ENCODE data around the gene KRT222. TPM values are rescaled to one million over a fixed set of nuclear protein-coding genes. Genes with fewer than 3 reads are reported as not detected.

KRT222 gene
- total RNA-seq, 1 experiment from 2014 or later: not detected

- Histone ChIP-seq H3K36me3 (ENCODE audit: control insufficient read depth, insufficient read depth, low read length) (no peaks in the 10 kb centered on the region), H3K9me3 (no peaks in the 10 kb centered on the region), H3K4me3 (ENCODE audit: low read depth, low read length) (no peak overlapping the region), H3K27me3 (replicated peaks; ENCODE audit: control insufficient read depth, insufficient read depth, low read length) (no peaks in the 10 kb centered on the region), H3K4me1 (peaks cover 14% of the 10 kb centered on the region; the same call in 1 of the 2 replicates)
- ChIA-PET CTCF (no interaction called here), POLR2A (no interaction called here)
- intact Hi-C loops (cut with micrococcal nuclease; ENCODE audit: unreplicated experiment): no loop called here
- Mint-ChIP-seq H3K27me3 (ENCODE audit: insufficient read depth, unreplicated experiment) (no peaks in the 10 kb centered on the region), H3K36me3 (ENCODE audit: insufficient read depth, unreplicated experiment) (no peaks in the 10 kb centered on the region), H3K4me3 (ENCODE audit: unreplicated experiment) (no peak overlapping the region), H3K9me3 (ENCODE audit: unreplicated experiment) (no peaks in the 10 kb centered on the region), H3K4me1 (ENCODE audit: low read depth, unreplicated experiment) (peaks cover 8% of the 10 kb centered on the region), H3K27ac (ENCODE audit: unreplicated experiment) (no peak overlapping the region)
- BruUV-seq (replicated peaks): no TSS peak
- no peak for DNase-seq
- no peak for TF ChIP-seq CTCF (IDR thresholded peaks at IDR 0.05; ENCODE audit: insufficient read depth in 1 of 2, low read depth in 1 of 2, low read length in 1 of 2, severe bottlenecking in 1 of 2, unreplicated experiment in 1 of 2)
These were observed 1.7 kb downstream of the KRT222 start for GRCh38 chr17:40663252-40663651.

- no TSS peak for BruUV-seq (replicated peaks)
These were observed 5.1 kb downstream of the KRT222 start for GRCh38 chr17:40659911-40660310.

GRCh38 chr17:40658396-40658795 lies 6.6 kb downstream of the KRT222 start:
- Mint-ChIP-seq H3K4me3 (ENCODE audit: unreplicated experiment) (no peak overlapping the region), H3K9me3 (ENCODE audit: unreplicated experiment) (no peaks in the 10 kb centered on the region), H3K4me1 (ENCODE audit: low read depth, unreplicated experiment) (no peaks in the 10 kb centered on the region), H3K36me3 (ENCODE audit: insufficient read depth, unreplicated experiment) (no peaks in the 10 kb centered on the region), H3K27ac (ENCODE audit: unreplicated experiment) (no peak overlapping the region), H3K27me3 (ENCODE audit: insufficient read depth, unreplicated experiment) (no peaks in the 10 kb centered on the region)
- CTCF ChIA-PET: no interaction called here
- intact Hi-C loops (cut with micrococcal nuclease; ENCODE audit: unreplicated experiment): no loop called here
- POLR2A ChIA-PET: no interaction called here
- Histone ChIP-seq H3K9me3 (no peaks in the 10 kb centered on the region), H3K36me3 (ENCODE audit: control insufficient read depth, insufficient read depth, low read length) (no peaks in the 10 kb centered on the region), H3K27me3 (replicated peaks; ENCODE audit: control insufficient read depth, insufficient read depth, low read length) (no peaks in the 10 kb centered on the region), H3K4me1 (peaks cover 6% of the 10 kb centered on the region; the same call in 1 of the 2 replicates), H3K4me3 (ENCODE audit: low read depth, low read length) (no peak overlapping the region)
- BruUV-seq (replicated peaks): no TSS peak
- DNase-seq: no peak
- no peak for TF ChIP-seq CTCF (IDR thresholded peaks at IDR 0.05; ENCODE audit: insufficient read depth in 1 of 2, low read depth in 1 of 2, low read length in 1 of 2, severe bottlenecking in 1 of 2, unreplicated experiment in 1 of 2)

More at GRCh38 chr17:40659911-40660310, 5.1 kb downstream of the KRT222 start:
- Mint-ChIP-seq H3K4me1 (ENCODE audit: low read depth, unreplicated experiment) (no peaks in the 10 kb centered on the region), H3K27me3 (ENCODE audit: insufficient read depth, unreplicated experiment) (no peaks in the 10 kb centered on the region), H3K36me3 (ENCODE audit: insufficient read depth, unreplicated experiment) (no peaks in the 10 kb centered on the region), H3K4me3 (ENCODE audit: unreplicated experiment) (no peak overlapping the region), H3K9me3 (ENCODE audit: unreplicated experiment) (no peaks in the 10 kb centered on the region), H3K27ac (ENCODE audit: unreplicated experiment) (no peak overlapping the region)
- Histone ChIP-seq H3K27me3 (replicated peaks; ENCODE audit: control insufficient read depth, insufficient read depth, low read length) (no peaks in the 10 kb centered on the region), H3K4me1 (peaks cover 6% of the 10 kb centered on the region; the same call in 1 of the 2 replicates), H3K4me3 (ENCODE audit: low read depth, low read length) (no peak overlapping the region), H3K9me3 (no peaks in the 10 kb centered on the region), H3K36me3 (ENCODE audit: control insufficient read depth, insufficient read depth, low read length) (no peaks in the 10 kb centered on the region)
- DNase-seq: no peak
- intact Hi-C loops (cut with micrococcal nuclease; ENCODE audit: unreplicated experiment): no loop called here
- CTCF ChIA-PET: no interaction called here
- POLR2A ChIA-PET: no interaction called here
- no peak for TF ChIP-seq CTCF (IDR thresholded peaks at IDR 0.05; ENCODE audit: insufficient read depth in 1 of 2, low read depth in 1 of 2, low read length in 1 of 2, severe bottlenecking in 1 of 2, unreplicated experiment in 1 of 2)
